ENCODE data around the gene GPBP1. TPM values are rescaled to one million over a fixed set of nuclear protein-coding genes. Genes with fewer than 3 reads are reported as not detected.

Gene GPBP1
- total and polyA plus RNA-seq, 2 donors (not counting 3 experiments of a cell fraction or from before 2014, with no cell fraction given), result 11.7 to 57.4 TPM

DNA sequence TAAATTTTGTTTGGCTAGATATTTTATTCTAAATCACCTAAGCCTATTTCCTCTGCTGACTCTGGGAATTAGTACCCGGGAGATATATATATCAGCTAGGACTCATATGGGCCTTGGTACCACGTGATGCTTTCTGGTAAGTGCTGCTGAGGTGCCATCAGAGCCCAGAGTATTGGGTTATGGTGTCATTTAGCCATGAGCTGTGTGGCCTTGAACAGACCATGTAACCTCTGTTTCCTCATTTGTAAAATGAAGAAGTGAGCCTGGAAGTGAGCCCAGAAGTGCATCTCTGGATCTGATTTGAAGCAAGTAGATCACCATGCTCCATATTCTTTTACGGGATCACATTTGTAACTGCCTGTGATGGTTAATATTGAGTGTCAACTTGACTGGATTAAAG, 126.1 kb downstream of the GPBP1 start:
- no peaks in the 10 kb centered on the region for H3K9me3 ChIP-seq (replicated peaks; ENCODE audit: control insufficient read depth, insufficient read depth, low read length)
- H2AFZ ChIP-seq (ENCODE audit: low read depth, low read length), result no peak overlapping the region
- peaks cover 10% of the 10 kb centered on the region for H3K4me1 ChIP-seq (ENCODE audit: control insufficient read depth, extremely low read depth, insufficient read depth, low read length)
- H3K79me2 ChIP-seq (ENCODE audit: control insufficient read depth, insufficient read depth, low read length), result no peaks in the 10 kb centered on the region
- H3K36me3 ChIP-seq (ENCODE audit: control insufficient read depth in 2 of 2, extremely low read depth in 1 of 2, insufficient read depth in 2 of 2, low read length in 2 of 2), result no peaks in the 10 kb centered on the region
- DNase-seq (ENCODE audit: low read depth, low spot score) (no peak), FAIRE-seq (no peak)
- intact Hi-C loops (cut with micrococcal nuclease), result loop anchor here (1.0 to 5.0 kb wide), 8 partner anchors 83 to 941 kb away; no protein-coding TSS in a partner anchor
- H3K9ac ChIP-seq (replicated peaks; ENCODE audit: extremely low read depth, insufficient read depth, low read length), result no peak overlapping the region
- no peaks in the 10 kb centered on the region for H3K27me3 ChIP-seq (ENCODE audit: control insufficient read depth in 2 of 2, insufficient read depth in 2 of 2, low read length in 2 of 2)
- H3K4me3 ChIP-seq (replicated peaks in 1 of 3; ENCODE audit: insufficient read depth in 1 of 3, low read depth in 1 of 3, low read length in 3 of 3), result no peak overlapping the region
- TF ChIP-seq FOS (IDR thresholded peaks at IDR 0.05; ENCODE audit: borderline replicate concordance, insufficient read depth, low read length), result no peak
- no peak for TF ChIP-seq MYC (IDR thresholded peaks at IDR 0.05; ENCODE audit: low read depth, low read length)
- TF ChIP-seq, protein P1, sequence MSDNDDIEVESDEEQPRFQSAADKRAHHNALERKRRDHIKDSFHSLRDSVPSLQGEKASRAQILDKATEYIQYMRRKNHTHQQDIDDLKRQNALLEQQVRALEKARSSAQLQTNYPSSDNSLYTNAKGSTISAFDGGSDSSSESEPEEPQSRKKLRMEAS (IDR thresholded peaks at IDR 0.05; ENCODE audit: insufficient read depth, insufficient read length), result no peak
- TF ChIP-seq EZH2 (IDR thresholded peaks at IDR 0.05; ENCODE audit: borderline replicate concordance, low read depth, low read length, severe bottlenecking), result no peak
- no peak for TF ChIP-seq POLR2AphosphoS5 (IDR thresholded peaks at IDR 0.05; ENCODE audit: insufficient read depth, low read depth, low read length)
- TF ChIP-seq POLR2A (IDR thresholded peaks at IDR 0.05; ENCODE audit: low read depth, low read length), result no peak
- TF ChIP-seq, protein P2, sequence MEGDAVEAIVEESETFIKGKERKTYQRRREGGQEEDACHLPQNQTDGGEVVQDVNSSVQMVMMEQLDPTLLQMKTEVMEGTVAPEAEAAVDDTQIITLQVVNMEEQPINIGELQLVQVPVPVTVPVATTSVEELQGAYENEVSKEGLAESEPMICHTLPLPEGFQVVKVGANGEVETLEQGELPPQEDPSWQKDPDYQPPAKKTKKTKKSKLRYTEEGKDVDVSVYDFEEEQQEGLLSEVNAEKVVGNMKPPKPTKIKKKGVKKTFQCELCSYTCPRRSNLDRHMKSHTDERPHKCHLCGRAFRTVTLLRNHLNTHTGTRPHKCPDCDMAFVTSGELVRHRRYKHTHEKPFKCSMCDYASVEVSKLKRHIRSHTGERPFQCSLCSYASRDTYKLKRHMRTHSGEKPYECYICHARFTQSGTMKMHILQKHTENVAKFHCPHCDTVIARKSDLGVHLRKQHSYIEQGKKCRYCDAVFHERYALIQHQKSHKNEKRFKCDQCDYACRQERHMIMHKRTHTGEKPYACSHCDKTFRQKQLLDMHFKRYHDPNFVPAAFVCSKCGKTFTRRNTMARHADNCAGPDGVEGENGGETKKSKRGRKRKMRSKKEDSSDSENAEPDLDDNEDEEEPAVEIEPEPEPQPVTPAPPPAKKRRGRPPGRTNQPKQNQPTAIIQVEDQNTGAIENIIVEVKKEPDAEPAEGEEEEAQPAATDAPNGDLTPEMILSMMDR (IDR thresholded peaks at IDR 0.05; ENCODE audit: extremely low read depth in 1 of 2, insufficient read depth in 1 of 2, low read depth in 1 of 2, low read length in 2 of 2), result no peak
- no peak for TF ChIP-seq JUN (IDR thresholded peaks at IDR 0.05; ENCODE audit: borderline replicate concordance, insufficient read depth, insufficient read length, low read depth)
- no peak for TF ChIP-seq GATA2 (IDR thresholded peaks at IDR 0.05; ENCODE audit: insufficient read depth, insufficient read length, low read depth, low read length)
- POLR2A ChIA-PET, result no interaction called here
- dilution Hi-C loops (cut with MboI; ENCODE audit: extremely low pct_ligation_motif_present, low sequenced_read_pairs), result no loop called here
- H3K4me2 ChIP-seq (ENCODE audit: insufficient read depth, low read length), result no peak overlapping the region
- no TSS peak for BruUV-seq (replicated peaks)
- no peaks in the 10 kb centered on the region for H3K9me1 ChIP-seq (replicated peaks; ENCODE audit: control insufficient read depth, extremely low read depth, insufficient read depth, low read length)
- CTCF ChIA-PET, result interaction anchor here (1.0 to 4.5 kb wide), 6 partner anchors 196 to 1161 kb away, joined by 3 to 114 read pairs (median 8); partner anchors contain the start of gene PLK2
- H4K20me1 ChIP-seq (replicated peaks; ENCODE audit: control insufficient read depth, extremely low read depth, insufficient read depth, low read length), result no peaks in the 10 kb centered on the region
- no peak overlapping the region for H3K27ac ChIP-seq (ENCODE audit: insufficient read depth, low read depth, low read length)
